Stimulated activated naive CD8-positive, alpha-beta T cell treated with anti-CD3 and anti-CD28 coated beads, Interleukin-15, Interleukin-2, amounts not matched to agents 100 ng/mL and 50 ng/mL, for 24 hours (primary cell): ENCODE results near the gene DPP9.
A peak's percentile ranks its signal among the peaks of the same experiment; 100 is the strongest.

Experiments
- H3K27ac Mint-ChIP-seq: one replicate; pipeline ENCODE4 v1.8.0; 2021; ENCODE audit warnings: mild to moderate bottlenecking, mixed read lengths
- H3K27me3 Mint-ChIP-seq: one replicate; pipeline ENCODE4 v1.8.0; 2021; ENCODE audit warnings: mixed read lengths
- H3K36me3 Mint-ChIP-seq: one replicate; pipeline ENCODE4 v1.8.0; 2021; ENCODE audit warnings: low read depth, mixed read lengths
- H3K4me1 Mint-ChIP-seq: one replicate; pipeline ENCODE4 v1.8.0; 2021; ENCODE audit warnings: low read depth, mixed read lengths
- H3K4me3 Mint-ChIP-seq: one replicate; pipeline ENCODE4 v1.8.0; 2021; ENCODE audit warnings: mild to moderate bottlenecking, mixed read lengths
- H3K9me3 Mint-ChIP-seq: one replicate; pipeline ENCODE4 v1.8.0; 2021; ENCODE audit warnings: mixed read lengths

DPP9 gene

GRCh38 chr19:4723595-4724514, at the start of gene DPP9:
Gene DPP9 (minus strand): TSS chr19:4723842. CDS start chr19:4719906, 3,936 bp downstream.
- Mint-ChIP-seq H3K4me1 (peaks cover 38% of the 10 kb centered on the region), H3K36me3 (peaks cover 24% of the 10 kb centered on the region), H3K27ac (peak within 1 kb of the TSS; percentile 99), H3K4me3 (peak within 1 kb of the TSS; percentile 95), H3K27me3 (peaks cover 6% of the 10 kb centered on the region), H3K9me3 (no peaks in the 10 kb centered on the region)

GRCh38 chr19:4773047-4773640, 49.5 kb upstream of the DPP9 start:
- H3K27ac Mint-ChIP-seq: no peak overlapping the region
- H3K4me3 Mint-ChIP-seq: no peak overlapping the region
- H3K27me3 Mint-ChIP-seq: peaks cover 14% of the 10 kb centered on the region
- peaks cover 2% of the 10 kb centered on the region for H3K4me1 Mint-ChIP-seq
- no peaks in the 10 kb centered on the region for H3K9me3 Mint-ChIP-seq
- H3K36me3 Mint-ChIP-seq: no peaks in the 10 kb centered on the region

DNA sequence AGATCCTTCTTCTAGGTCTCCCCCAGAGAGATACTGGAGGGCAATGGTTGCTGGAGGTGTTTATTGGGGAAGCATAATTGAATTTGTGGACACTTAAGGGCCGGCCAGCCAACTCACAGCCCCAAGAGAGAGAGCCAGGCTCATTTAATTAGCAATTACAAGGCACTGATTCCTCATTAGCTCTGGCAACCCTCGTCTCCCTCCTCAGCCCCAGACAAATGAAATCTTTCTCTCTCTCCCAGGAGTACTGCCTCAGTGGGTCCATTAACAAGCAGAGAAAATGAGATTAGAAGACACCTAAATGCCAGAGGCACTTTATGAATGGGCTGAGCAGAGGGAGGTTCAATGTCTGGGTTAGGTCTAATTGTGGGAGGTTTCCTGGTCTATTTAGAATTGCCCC, 48.9 kb upstream of the DPP9 start:
- H3K9me3 Mint-ChIP-seq: no peaks in the 10 kb centered on the region
- no peak overlapping the region for H3K27ac Mint-ChIP-seq
- peaks cover 16% of the 10 kb centered on the region for H3K27me3 Mint-ChIP-seq
- no peaks in the 10 kb centered on the region for H3K36me3 Mint-ChIP-seq
- H3K4me1 Mint-ChIP-seq: peaks cover 2% of the 10 kb centered on the region
- H3K4me3 Mint-ChIP-seq: no peak overlapping the region

DNA sequence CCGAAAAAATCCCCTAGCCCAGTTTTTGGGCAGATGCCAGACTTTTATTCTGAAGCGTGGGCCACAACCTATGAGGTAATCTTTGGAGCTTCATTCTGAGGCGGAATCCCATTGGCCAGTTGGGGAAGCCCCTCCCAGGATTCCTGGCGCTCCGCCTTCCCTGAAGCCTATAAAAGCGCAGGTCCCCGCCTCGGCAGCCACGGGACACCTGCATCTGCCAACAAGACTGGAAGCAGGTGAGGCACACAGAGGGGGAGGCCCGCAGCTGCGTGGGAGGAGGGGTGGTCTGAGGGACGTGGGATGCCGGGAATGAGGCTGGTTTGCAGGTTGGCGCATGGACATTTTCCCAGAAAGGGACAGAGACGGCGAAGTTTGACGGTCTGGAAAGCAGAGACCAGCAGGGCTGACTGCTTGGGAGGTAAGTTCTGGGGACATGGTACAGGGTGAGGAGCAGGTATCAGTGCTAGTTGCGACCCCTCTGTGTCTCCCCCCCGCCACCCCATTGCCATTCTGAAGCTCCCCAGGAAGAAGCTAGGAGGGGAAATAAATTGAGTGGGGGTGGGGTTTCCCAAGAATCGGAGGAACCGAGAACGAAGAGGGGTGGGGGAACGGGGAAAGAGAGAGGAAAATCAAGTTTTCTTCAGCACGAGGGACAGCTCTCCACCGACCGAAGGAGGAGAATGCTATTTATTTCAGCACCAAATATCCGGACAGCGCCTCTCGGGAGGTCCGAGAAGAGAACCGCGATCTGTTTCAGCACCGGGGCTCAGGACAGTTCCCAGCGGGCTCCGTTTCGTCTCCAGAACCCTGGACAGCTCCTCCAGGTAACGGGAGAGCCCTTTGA, 45.5 kb upstream of the DPP9 start:
- Mint-ChIP-seq H3K36me3 (no peaks in the 10 kb centered on the region), H3K27ac (peak overlapping the region; percentile 18), H3K9me3 (no peaks in the 10 kb centered on the region), H3K27me3 (peaks cover 8% of the 10 kb centered on the region), H3K4me3 (no peak overlapping the region), H3K4me1 (peaks cover 2% of the 10 kb centered on the region)

DNA sequence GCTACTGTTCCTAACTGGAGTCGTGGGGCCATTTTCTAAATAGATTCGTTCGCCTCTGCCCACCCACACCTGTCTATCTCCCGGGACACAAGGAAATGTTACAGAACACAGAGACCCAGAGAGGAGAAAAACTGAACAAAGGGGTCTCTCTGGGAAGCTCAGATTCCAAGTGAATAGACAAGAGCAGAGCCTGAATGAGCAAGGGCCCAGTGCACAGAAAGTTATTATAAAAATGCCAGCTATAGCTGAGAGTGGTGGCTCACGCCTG, 40.7 kb upstream of the DPP9 start:
- Mint-ChIP-seq H3K27ac (no peak overlapping the region), H3K9me3 (no peaks in the 10 kb centered on the region), H3K4me3 (no peak overlapping the region), H3K4me1 (peaks cover 9% of the 10 kb centered on the region), H3K27me3 (peaks cover 39% of the 10 kb centered on the region), H3K36me3 (no peaks in the 10 kb centered on the region)

GRCh38 chr19:4763021-4763420, 39.4 kb upstream of the DPP9 start:
- H3K4me3 Mint-ChIP-seq: no peak overlapping the region
- H3K36me3 Mint-ChIP-seq: no peaks in the 10 kb centered on the region
- no peak overlapping the region for H3K27ac Mint-ChIP-seq
- H3K4me1 Mint-ChIP-seq: peaks cover 11% of the 10 kb centered on the region
- H3K27me3 Mint-ChIP-seq: peaks cover 45% of the 10 kb centered on the region
- H3K9me3 Mint-ChIP-seq: no peaks in the 10 kb centered on the region

DNA sequence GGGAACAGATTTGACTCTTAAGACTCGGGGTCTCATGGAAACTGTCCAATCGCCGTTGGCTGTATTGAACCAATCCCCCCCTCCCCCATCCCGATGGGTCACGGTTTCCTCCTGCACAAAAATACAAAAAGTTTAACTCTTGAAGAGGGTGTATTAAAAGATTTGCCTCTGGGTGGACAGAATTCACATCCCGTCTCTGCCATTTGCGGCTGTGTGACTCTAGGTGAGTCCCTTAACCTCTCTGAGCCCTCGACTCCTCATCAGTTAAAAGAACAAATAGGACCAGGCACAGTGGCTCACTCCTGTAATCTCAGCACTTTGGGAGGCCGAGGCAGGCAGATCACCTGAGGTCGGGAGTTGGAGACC, 36.6 kb upstream of the DPP9 start:
- peaks cover 46% of the 10 kb centered on the region for H3K27me3 Mint-ChIP-seq
- H3K4me3 Mint-ChIP-seq: peak overlapping the region; percentile 61

GRCh38 chr19:4759388-4760284, 36.0 kb upstream of the DPP9 start:
- Mint-ChIP-seq H3K36me3 (no peaks in the 10 kb centered on the region), H3K4me1 (peaks cover 11% of the 10 kb centered on the region), H3K9me3 (no peaks in the 10 kb centered on the region), H3K27me3 (peaks cover 46% of the 10 kb centered on the region), H3K27ac (no peak overlapping the region), H3K4me3 (peak overlapping the region; percentile 61)

More for the DNA sequence above, 36.6 kb upstream of the DPP9 start:
- H3K9me3 Mint-ChIP-seq: no peaks in the 10 kb centered on the region
- H3K4me1 Mint-ChIP-seq: peaks cover 11% of the 10 kb centered on the region
- no peak overlapping the region for H3K27ac Mint-ChIP-seq
- H3K36me3 Mint-ChIP-seq: no peaks in the 10 kb centered on the region

GRCh38 chr19:4758659-4759058, 35.0 kb upstream of the DPP9 start:
- no peak overlapping the region for H3K27ac Mint-ChIP-seq
- H3K9me3 Mint-ChIP-seq: no peaks in the 10 kb centered on the region
- peaks cover 11% of the 10 kb centered on the region for H3K4me1 Mint-ChIP-seq
- H3K36me3 Mint-ChIP-seq: no peaks in the 10 kb centered on the region
- H3K27me3 Mint-ChIP-seq: peaks cover 42% of the 10 kb centered on the region
- H3K4me3 Mint-ChIP-seq: no peak overlapping the region

DNA sequence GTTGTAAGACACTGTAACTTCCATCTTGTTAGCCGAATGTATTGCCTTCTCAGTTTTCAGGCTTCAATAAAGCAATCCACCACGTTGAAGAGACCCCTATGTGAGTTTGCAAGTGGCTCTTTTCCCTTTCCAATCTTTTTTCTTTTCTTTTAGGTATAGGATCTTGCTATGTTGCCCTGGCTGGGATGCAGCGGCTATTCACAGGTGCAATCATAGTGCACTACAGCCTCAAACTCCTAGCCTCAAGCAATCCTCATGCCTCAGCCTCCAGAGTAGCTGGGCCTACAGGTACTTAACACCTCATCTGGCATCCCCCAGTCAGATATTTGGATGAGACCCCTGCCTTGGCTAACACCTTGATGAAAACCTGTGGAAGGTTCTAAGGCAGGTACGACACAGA, 34.4 kb upstream of the DPP9 start:
- Mint-ChIP-seq H3K9me3 (no peaks in the 10 kb centered on the region), H3K27me3 (peaks cover 36% of the 10 kb centered on the region), H3K4me3 (no peak overlapping the region), H3K4me1 (peaks cover 11% of the 10 kb centered on the region), H3K36me3 (no peaks in the 10 kb centered on the region), H3K27ac (no peak overlapping the region)

DNA sequence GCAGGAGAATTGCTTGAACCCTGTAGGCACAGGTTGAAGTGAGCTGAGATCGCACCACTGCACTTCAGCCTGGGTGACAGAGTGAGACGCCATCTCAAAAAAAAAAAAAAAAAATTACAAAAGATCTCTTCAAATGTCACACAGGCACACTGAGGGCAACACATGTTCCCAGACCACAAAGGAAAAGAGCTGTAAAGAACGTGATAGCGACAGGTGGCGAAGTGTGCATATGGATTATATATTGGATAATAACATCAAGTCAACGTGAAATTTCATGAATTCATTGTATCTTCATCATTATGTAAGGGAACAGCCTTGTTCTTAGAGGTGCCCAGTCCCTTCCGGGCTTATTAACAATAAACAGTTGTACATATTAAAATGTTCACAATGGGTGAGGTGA, 31.8 kb upstream of the DPP9 start:
- Mint-ChIP-seq H3K36me3 (no peaks in the 10 kb centered on the region), H3K27ac (no peak overlapping the region), H3K4me3 (no peak overlapping the region), H3K27me3 (peaks cover 18% of the 10 kb centered on the region), H3K9me3 (no peaks in the 10 kb centered on the region), H3K4me1 (peaks cover 10% of the 10 kb centered on the region)

GRCh38 chr19:4754248-4754647, 30.6 kb upstream of the DPP9 start:
- Mint-ChIP-seq H3K4me3 (no peak overlapping the region), H3K9me3 (no peaks in the 10 kb centered on the region), H3K36me3 (no peaks in the 10 kb centered on the region), H3K27me3 (peaks cover 14% of the 10 kb centered on the region), H3K4me1 (peaks cover 1% of the 10 kb centered on the region), H3K27ac (no peak overlapping the region)

- Mint-ChIP-seq H3K36me3 (no peaks in the 10 kb centered on the region), H3K27ac (no peak overlapping the region), H3K4me3 (no peak overlapping the region), H3K4me1 (no peaks in the 10 kb centered on the region), H3K9me3 (no peaks in the 10 kb centered on the region), H3K27me3 (peaks cover 19% of the 10 kb centered on the region)
Observed at GRCh38 chr19:4749870-4750590, 26.4 kb upstream of the DPP9 start.

GRCh38 chr19:4748589-4748988, 24.9 kb upstream of the DPP9 start:
- Mint-ChIP-seq H3K36me3 (no peaks in the 10 kb centered on the region), H3K9me3 (no peaks in the 10 kb centered on the region), H3K4me3 (no peak overlapping the region), H3K27ac (no peak overlapping the region), H3K4me1 (no peaks in the 10 kb centered on the region), H3K27me3 (peaks cover 19% of the 10 kb centered on the region)
